ENCODE data around the gene MFNG. TPM values are rescaled to one million over a fixed set of nuclear protein-coding genes. Genes with fewer than 3 reads are reported as not detected.

Gene MFNG
- total RNA-seq, 1 donor from 2014 or later, result 20.7 TPM

- no peak for DNase-seq (ENCODE audit: low spot score)
Measured at GRCh38 chr22:37449331-37450001, 36.7 kb downstream of the MFNG start.

- no peak for DNase-seq (ENCODE audit: low spot score)
Measured at GRCh38 chr22:37448516-37449127, 37.6 kb downstream of the MFNG start.

- no peak for DNase-seq (ENCODE audit: low spot score)
Measured at GRCh38 chr22:37445501-37445900, 40.7 kb downstream of the MFNG start.

GRCh38 chr22:37443977-37444376 is 42.2 kb downstream of the MFNG start:
- no peak for DNase-seq (ENCODE audit: low spot score)

- no peak for DNase-seq (ENCODE audit: low spot score)
Measured at GRCh38 chr22:37443086-37443485, 43.1 kb downstream of the MFNG start.

GRCh38 chr22:37442537-37442936 is 43.6 kb downstream of the MFNG start:
- DNase-seq (ENCODE audit: low spot score), result no peak

DNA sequence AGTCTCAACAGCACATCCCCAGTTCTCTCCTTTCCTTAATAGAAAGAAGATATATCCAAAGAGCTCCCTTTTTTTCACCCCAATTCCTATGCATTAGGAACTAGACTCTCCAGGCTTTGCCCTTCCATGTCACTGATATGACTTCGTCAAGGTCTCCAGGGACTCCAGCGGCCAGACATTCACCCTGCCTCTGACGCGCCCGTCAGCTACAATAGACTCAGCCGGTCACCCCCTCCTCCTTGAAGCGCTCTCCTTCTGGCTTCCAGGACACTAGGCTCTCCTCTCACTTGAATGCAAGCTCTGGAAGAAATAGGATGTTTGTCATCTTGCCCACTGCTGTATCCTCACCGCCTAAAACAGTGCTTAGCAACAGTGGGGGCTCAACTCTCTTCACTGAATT is 44.0 kb downstream of the MFNG start:
- DNase-seq (ENCODE audit: low spot score), result no peak

DNA sequence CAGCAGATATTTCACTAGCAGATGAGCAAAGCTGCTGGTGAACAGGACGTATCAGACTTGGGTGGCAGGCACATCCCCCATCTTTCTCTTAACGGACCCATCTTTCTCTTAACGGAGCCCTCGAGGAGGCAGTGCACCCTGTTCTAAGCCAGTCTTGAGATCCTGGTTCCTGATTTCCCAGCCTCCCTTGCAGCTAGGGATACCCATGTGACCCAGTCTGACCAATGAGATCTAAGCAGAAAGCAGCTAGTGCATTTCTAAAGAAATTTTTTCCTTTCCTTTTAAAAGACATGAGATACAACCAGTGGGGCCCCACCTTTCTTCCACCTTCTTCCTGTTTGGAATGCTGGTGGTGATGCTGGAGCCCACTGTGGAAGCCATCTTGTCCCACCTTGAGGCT is 45.3 kb downstream of the MFNG start:
- no peak for DNase-seq (ENCODE audit: low spot score)

- DNase-seq (ENCODE audit: low spot score), result no peak
Measured at GRCh38 chr22:37439347-37439746, 46.8 kb downstream of the MFNG start.

GRCh38 chr22:37435970-37436603 is 50.1 kb downstream of the MFNG start:
- DNase-seq (ENCODE audit: low spot score), result no peak

DNA sequence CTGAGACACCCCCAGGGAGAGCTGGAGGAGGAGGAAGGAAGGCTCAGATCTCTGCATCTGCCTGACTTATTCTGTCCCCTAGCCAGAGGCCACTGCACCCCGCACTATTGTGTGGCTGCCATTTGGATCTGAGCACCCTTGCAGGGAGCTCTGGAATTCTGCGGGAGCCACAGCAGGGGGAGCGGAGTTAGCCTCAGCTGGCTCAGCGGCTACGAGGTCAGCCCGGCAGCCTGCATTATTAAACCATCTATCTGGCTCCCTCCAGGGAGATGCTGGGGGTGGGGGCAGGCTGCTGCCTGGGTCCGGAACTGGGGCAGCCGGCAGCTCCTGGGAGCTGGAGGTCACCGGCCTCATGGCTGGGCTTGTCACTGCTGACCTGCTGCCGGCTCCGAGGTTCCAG is 52.4 kb downstream of the MFNG start:
- no peak for DNase-seq (ENCODE audit: low spot score)

DNA sequence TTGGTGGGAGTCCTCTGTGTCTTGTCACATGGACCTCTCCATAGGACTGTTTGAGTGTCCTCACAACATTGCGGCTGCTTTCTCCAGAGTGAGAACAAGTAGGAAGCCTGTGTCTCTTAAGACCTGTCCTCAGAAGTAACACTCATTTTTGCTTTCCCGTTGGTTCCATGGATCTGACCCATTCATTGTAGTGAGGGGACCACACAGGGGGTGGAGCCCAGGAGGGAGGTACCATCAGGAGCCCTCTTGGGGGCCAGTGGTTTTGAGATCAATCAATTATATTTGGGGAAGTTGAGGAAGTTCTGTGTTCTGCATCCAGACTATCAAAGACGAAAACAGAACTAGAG is 53.5 kb downstream of the MFNG start:
- DNase-seq (ENCODE audit: low spot score), result no peak

- peak; percentile 12 for DNase-seq (ENCODE audit: low spot score)
Measured at GRCh38 chr22:37431801-37432707, 54.1 kb downstream of the MFNG start.

DNA sequence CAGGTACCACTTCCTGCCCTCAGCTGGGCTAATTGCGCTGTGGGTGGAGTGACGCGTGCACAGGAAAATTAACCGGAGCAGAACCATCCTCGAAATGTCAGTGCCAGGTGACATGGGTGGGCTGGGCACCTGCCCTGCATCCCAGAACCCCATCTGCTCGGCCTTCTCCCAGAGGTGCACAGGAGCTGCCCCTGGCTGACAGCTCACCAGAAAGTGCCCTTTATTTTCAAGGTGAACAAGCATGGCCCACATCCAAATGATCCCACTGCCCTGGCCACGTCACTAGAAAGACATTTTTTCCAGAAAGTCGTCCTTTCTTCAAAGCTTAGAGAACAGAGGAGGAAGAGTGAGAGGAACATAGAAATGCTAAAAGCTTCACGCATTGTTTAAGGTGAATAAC is 54.8 kb downstream of the MFNG start:
- no peak for DNase-seq (ENCODE audit: low spot score)

GRCh38 chr22:37430941-37431340 is 55.2 kb downstream of the MFNG start:
- no peak for DNase-seq (ENCODE audit: low spot score)

DNA sequence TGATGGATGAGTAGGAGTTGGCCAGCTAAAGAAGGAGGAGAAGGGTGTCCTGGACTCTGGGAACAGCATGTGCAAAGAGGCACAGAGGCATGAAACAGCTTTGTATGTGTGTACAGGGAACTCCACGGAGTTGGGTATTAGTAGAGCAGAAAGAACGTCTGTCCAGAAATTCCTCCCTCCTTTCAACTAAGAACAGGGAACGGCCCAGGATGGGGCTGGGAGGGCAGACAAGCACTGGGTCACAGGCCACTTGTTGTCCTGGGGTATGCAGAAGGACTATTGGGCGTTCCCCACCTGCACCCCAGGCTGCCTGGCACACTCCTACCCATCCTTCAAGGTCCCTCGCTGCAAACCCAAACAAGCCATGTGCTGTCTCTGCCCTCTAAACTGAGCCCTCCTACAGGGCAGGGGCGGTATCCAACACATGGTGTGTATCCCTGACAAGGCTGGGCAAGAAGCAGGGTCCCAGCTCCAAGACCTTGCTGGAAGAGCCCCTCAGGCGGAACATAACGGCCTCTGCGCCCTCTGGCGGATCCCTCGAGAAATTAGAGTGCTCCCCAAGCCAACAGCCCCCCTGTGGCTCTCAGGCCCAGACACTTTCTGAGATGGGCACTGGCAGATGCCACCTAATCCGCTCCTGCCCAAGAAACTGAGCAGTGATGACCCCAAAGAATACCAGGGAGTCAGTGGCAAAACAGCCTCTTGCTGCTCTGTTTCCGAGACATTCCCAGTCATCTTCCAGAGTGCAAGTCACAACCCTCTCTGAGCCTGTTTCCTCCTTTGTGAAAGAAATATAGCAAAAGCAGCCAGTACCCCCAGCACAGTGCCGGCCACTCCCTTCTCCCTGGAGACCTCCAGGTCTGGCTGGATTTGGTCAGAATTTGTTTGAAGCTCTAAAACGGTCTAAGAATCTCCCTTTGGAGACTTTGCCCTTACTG is 57.3 kb downstream of the MFNG start:
- DNase-seq (ENCODE audit: low spot score), result peak; percentile 36

DNA sequence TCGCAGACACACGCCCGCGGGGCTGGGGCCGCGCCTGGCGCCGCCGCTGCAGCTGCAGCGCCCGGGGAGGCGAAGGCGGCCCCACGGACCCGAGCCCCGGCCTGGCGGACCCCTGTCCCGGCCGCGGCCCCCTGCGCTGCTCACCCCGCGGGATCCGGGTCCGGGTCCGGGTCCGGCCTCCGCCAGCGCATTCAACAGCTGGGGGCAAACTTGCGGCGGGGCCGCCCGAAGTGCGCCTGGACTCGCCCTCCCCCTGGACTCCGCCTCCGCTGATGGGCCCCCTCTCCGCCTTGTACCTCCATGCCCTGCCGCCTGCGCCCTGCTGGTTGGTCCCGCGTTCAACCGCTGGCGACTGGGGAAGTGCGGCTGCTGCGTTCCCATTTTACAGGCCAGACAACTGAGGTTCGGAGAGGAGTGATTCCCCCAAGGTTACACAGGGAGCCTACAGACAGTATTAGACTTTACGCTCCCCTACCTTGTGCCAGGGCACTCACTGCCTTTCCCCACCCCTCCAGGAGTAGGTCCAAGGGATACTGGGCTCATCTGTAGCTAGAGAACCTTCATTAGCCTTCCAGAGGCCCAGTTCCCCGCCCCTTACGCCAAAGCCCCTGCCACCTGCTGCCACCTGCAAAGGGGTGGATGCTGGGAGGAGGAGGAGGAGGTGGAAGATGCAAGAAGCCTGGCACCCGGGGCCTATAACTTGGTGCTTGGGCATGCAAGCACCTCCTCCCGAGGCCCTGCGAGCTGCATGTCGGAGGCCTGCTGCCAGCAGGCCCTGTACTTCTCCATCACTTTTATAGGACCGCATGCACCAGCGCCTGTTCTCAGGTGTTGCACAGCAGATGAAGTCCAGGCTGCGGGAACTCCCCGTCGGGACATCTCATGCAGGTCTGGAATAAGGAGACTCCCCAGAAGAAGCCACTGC is 58.2 kb downstream of the MFNG start:
- no peak for DNase-seq (ENCODE audit: low spot score)

GRCh38 chr22:37427135-37427710 is 59.0 kb downstream of the MFNG start, which contains the start of gene ELFN2:
ELFN2 (minus strand) TSS chr22:37427479; CDS start chr22:37375534, 51,945 bp downstream.
- peak; percentile 17 for DNase-seq (ENCODE audit: low spot score)

DNA sequence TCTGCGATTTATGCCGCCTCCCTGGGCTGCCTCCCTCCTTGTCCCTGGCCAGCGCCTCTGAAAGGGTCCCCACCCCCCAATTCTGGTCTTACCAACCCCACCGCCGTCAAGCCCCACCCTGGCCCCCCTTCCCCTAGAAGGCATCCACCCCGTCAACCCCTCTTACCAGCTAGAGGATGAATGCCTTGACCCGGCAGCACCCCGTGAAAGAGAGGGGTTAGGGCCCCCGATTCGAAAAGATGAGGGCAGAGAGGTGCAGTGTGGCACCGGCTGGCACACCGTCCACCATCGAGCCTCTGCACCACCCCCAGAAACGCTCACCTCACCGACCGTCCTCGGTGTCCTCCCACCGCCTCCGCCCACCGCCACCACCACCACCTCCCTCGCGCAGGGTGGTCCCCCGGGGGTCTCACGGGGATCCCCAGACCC is 59.5 kb downstream of the MFNG start:
- DNase-seq (ENCODE audit: low spot score), result no peak
